HG02588 (cell line): Measurements from ENCODE around the gene FNDC3A.
"Not testable (repeated sequence)": the region's sequence is repeated elsewhere in the genome, so short reads cannot be mapped to it uniquely, and the experiment has no call there.

Experiments
- ATAC-seq: cut with Tn5 transposase; IDR thresholded peaks from one replicate; pipeline ENCODE4 v1.9.1; 2021; ENCODE audit warnings: mild to moderate bottlenecking, moderate library complexity; ENCODE audit not compliant: unreplicated experiment

FNDC3A gene

GRCh38 chr13:49071341-49071937 is 95.7 kb downstream of the FNDC3A start:
- ATAC-seq: no peak

GRCh38 chr13:49082653-49083536 is 107.2 kb downstream of the FNDC3A start:
- ATAC-seq: peak; percentile 79

GRCh38 chr13:49084961-49085360 is 109.2 kb downstream of the FNDC3A start:
- ATAC-seq: no peak

- no peak for ATAC-seq
Measured at GRCh38 chr13:49086722-49087121, 111.0 kb downstream of the FNDC3A start.

GRCh38 chr13:49093376-49093775 is 117.7 kb downstream of the FNDC3A start:
- no peak for ATAC-seq

- ATAC-seq: no peak
Measured at GRCh38 chr13:49097374-49097773, 121.7 kb downstream of the FNDC3A start.

GRCh38 chr13:49098198-49098597 is 122.5 kb downstream of the FNDC3A start:
- no peak for ATAC-seq

GRCh38 chr13:49098771-49099512 is 123.2 kb downstream of the FNDC3A start:
- no peak for ATAC-seq

- ATAC-seq: no peak
Measured at GRCh38 chr13:49099513-49099877, 123.8 kb downstream of the FNDC3A start.

- ATAC-seq: no peak
Measured at GRCh38 chr13:49100637-49101570, 125.2 kb downstream of the FNDC3A start.

- no peak for ATAC-seq
Measured at GRCh38 chr13:49108196-49108595, 132.5 kb downstream of the FNDC3A start.

GRCh38 chr13:49110122-49110912 is 134.6 kb downstream of the FNDC3A start:
- peak; percentile 52 for ATAC-seq

GRCh38 chr13:49110913-49111170 is 135.1 kb downstream of the FNDC3A start:
- ATAC-seq: no peak

GRCh38 chr13:49112782-49113525 is 137.2 kb downstream of the FNDC3A start:
- no peak for ATAC-seq

GRCh38 chr13:49113526-49114286 is 138.0 kb downstream of the FNDC3A start:
- no peak for ATAC-seq

GRCh38 chr13:49116873-49117272 is 141.2 kb downstream of the FNDC3A start:
- no peak for ATAC-seq

- not testable (repeated sequence) for ATAC-seq
Measured at GRCh38 chr13:49118455-49118854, 142.7 kb downstream of the FNDC3A start.

GRCh38 chr13:49124693-49125304 is 149.1 kb downstream of the FNDC3A start:
- ATAC-seq: no peak
